DMS153 treated with DMSO at 0.1 percent for 48 hours (cell line): ENCODE data around the gene KIAA1614.

Experiments
- DNase-seq: peaks from one replicate; lab custom pipeline; 2025; ENCODE audit not compliant: unreplicated experiment; lab: John Stamatoyannopoulos, UW

KIAA1614 gene

DNA sequence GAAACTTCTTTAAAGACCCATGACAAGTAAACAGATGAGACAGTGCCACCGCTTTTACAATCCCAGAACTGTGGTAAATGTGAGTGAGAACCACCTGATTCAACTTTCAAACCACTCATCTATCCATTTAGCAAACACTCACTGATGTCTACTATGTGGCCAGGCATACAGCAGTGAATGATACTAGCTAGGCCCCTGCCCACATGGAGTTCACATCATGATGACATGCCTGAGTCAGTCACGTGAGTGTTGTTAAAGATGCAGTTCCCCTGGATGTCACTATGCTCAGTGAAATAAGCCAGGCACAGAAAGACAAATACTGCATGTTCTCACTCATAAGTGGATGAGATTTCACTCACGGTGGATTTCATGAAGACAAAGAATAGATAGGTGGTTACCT, 81.6 kb downstream of the KIAA1614 start:
- DNase-seq, result no peak

GRCh38 chr1:180997843-180998504, 85.3 kb downstream of the KIAA1614 start:
- no peak for DNase-seq
